Activated T-cell treated with anti-CD3 and anti-CD28 coated beads, Interleukin-2, amount 50 U/mL, for 4 hours (primary cell): ENCODE results near the gene CLPTM1L. TPM values are rescaled to one million over a fixed set of nuclear protein-coding genes. Genes with fewer than 3 reads are reported as not detected.
"Not testable (repeated sequence)": the region's sequence is repeated elsewhere in the genome, so short reads cannot be mapped to it uniquely, and the experiment has no call there.

ENCODE experiments used
- ATAC-seq, 2 donors: fragments of 200-7000 bp; cut with Tn5 transposase; one replicate each; pipeline ENCODE4 v1.10.0; 2021
- DNase-seq: peaks from one replicate; pipeline ENCODE4 v3.0.0-alpha.2; 2020
- H3K27me3 Mint-ChIP-seq: one replicate; pipeline ENCODE4 v1.8.0; 2021; ENCODE audit warnings: low read depth, mixed read lengths
- H3K36me3 Mint-ChIP-seq: one replicate; pipeline ENCODE4 v1.8.0; 2022; ENCODE audit warnings: mixed read lengths; ENCODE audit not compliant: insufficient read depth
- H3K4me1 Mint-ChIP-seq: one replicate; pipeline ENCODE4 v1.8.0; 2021; ENCODE audit warnings: low read depth, mixed read lengths
- H3K4me3 Mint-ChIP-seq: one replicate; pipeline ENCODE4 v1.8.0; 2021; ENCODE audit warnings: mild to moderate bottlenecking, moderate library complexity, mixed read lengths
- H3K9me3 Mint-ChIP-seq: one replicate; pipeline ENCODE4 v1.8.0; 2021; ENCODE audit warnings: mixed read lengths
- total RNA-seq, 3 donors: library from RNA; stranded (reverse); gene quantifications; one replicate each; pipeline ENCODE4 v1.2.1, GENCODE V29; 2021

The CLPTM1L gene
- total RNA-seq, 3 donors from 2014 or later = 143 to 150 (median 145) TPM

DNA sequence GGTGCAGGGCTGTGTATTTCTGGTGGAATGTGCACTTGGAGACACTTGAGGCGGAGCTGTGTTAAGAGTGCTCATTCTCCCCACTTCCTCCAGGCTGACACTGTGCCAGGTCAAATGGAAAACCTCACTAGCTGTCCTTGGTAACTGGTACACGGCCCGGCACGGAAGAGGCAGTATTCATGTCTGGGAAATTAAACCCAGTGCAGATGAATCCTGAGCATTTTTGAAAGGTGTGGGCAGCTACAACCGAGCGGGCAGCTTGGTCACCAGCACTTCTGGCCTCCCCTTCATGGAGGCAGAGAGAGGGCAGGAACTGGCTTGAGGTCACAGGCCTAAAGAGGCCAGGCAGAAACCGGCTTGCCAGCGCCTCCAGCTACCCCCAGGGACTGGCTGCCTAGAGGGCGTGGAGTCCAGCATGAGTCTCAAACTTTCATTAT lies 1.6 kb downstream of the CLPTM1L start:
- Mint-ChIP-seq H3K4me1 (peaks cover 32% of the 10 kb centered on the region), H3K27me3 (no peaks in the 10 kb centered on the region), H3K4me3 (peak overlapping the region; percentile 90), H3K9me3 (no peaks in the 10 kb centered on the region), H3K36me3 (peaks cover 23% of the 10 kb centered on the region)
- ATAC-seq (no peak), DNase-seq (no peak)

GRCh38 chr5:1342711-1343110 lies 2.2 kb downstream of the CLPTM1L start:
- Mint-ChIP-seq H3K4me3 (peak overlapping the region; percentile 90), H3K4me1 (peaks cover 32% of the 10 kb centered on the region), H3K36me3 (peaks cover 28% of the 10 kb centered on the region)
- ATAC-seq, H3K9me3 Mint-ChIP-seq, DNase-seq, H3K27me3 Mint-ChIP-seq: not testable (repeated sequence)

DNA sequence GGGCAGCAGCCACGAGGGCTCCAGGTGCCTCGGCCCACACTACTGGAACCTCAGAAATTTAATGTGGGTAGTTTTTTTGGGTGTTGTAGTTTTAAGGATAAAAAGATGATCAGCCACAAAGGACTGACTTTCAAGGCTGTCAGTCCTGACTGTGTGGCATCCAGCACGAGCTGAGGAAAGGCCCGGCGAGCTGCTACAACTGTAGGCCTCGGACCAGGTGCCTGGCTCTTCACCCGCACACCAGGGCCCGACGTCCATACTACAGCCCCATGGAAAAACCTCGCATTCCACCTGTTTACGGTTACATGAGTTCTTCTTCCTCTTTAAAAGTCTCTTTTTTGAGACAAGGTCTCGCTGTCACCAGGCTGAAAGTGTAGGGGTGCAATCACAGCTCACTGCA lies 2.6 kb downstream of the CLPTM1L start:
- peaks cover 28% of the 10 kb centered on the region for H3K36me3 Mint-ChIP-seq
- no peak overlapping the region for H3K4me3 Mint-ChIP-seq
- H3K9me3 Mint-ChIP-seq = no peaks in the 10 kb centered on the region
- no peaks in the 10 kb centered on the region for H3K27me3 Mint-ChIP-seq
- DNase-seq (no peak), ATAC-seq (no peak)
- peaks cover 32% of the 10 kb centered on the region for H3K4me1 Mint-ChIP-seq

- Mint-ChIP-seq H3K9me3 (no peaks in the 10 kb centered on the region), H3K4me1 (peaks cover 32% of the 10 kb centered on the region), H3K36me3 (peaks cover 31% of the 10 kb centered on the region), H3K27me3 (no peaks in the 10 kb centered on the region), H3K4me3 (no peak overlapping the region)
- no peak for ATAC-seq
- DNase-seq = no peak
These were observed 3.0 kb downstream of the CLPTM1L start for GRCh38 chr5:1341863-1342262.

GRCh38 chr5:1339818-1340210 lies 5.1 kb downstream of the CLPTM1L start:
- not testable (repeated sequence) for H3K4me3 Mint-ChIP-seq, DNase-seq
- peaks cover 27% of the 10 kb centered on the region for H3K4me1 Mint-ChIP-seq

GRCh38 chr5:1339139-1339817 lies 5.6 kb downstream of the CLPTM1L start:
- H3K9me3 Mint-ChIP-seq, H3K4me3 Mint-ChIP-seq, H3K27me3 Mint-ChIP-seq, DNase-seq, ATAC-seq: not testable (repeated sequence)
- H3K4me1 Mint-ChIP-seq = peaks cover 27% of the 10 kb centered on the region
- peaks cover 42% of the 10 kb centered on the region for H3K36me3 Mint-ChIP-seq

More at GRCh38 chr5:1339818-1340210, 5.1 kb downstream of the CLPTM1L start:
- peaks cover 37% of the 10 kb centered on the region for H3K36me3 Mint-ChIP-seq
- not testable (repeated sequence) for H3K27me3 Mint-ChIP-seq, H3K9me3 Mint-ChIP-seq, ATAC-seq

GRCh38 chr5:1338506-1339070 lies 6.3 kb downstream of the CLPTM1L start:
- DNase-seq (no peak), ATAC-seq (no peak)
- Mint-ChIP-seq H3K27me3 (no peaks in the 10 kb centered on the region), H3K36me3 (peaks cover 36% of the 10 kb centered on the region), H3K4me3 (no peak overlapping the region), H3K9me3 (no peaks in the 10 kb centered on the region), H3K4me1 (peaks cover 22% of the 10 kb centered on the region)

- no peak for ATAC-seq
- no peak overlapping the region for H3K4me3 Mint-ChIP-seq
- peaks cover 18% of the 10 kb centered on the region for H3K4me1 Mint-ChIP-seq
- no peaks in the 10 kb centered on the region for H3K27me3 Mint-ChIP-seq
- peaks cover 35% of the 10 kb centered on the region for H3K36me3 Mint-ChIP-seq
- H3K9me3 Mint-ChIP-seq = no peaks in the 10 kb centered on the region
- DNase-seq = no peak
These were observed 6.8 kb downstream of the CLPTM1L start for GRCh38 chr5:1338196-1338490.

GRCh38 chr5:1337489-1338195 lies 7.3 kb downstream of the CLPTM1L start:
- Mint-ChIP-seq H3K9me3 (no peaks in the 10 kb centered on the region), H3K36me3 (peaks cover 33% of the 10 kb centered on the region), H3K27me3 (no peaks in the 10 kb centered on the region), H3K4me1 (peaks cover 16% of the 10 kb centered on the region), H3K4me3 (no peak overlapping the region)
- DNase-seq (no peak), ATAC-seq (no peak)

GRCh38 chr5:1336749-1337488 lies 8.0 kb downstream of the CLPTM1L start:
- peaks cover 14% of the 10 kb centered on the region for H3K4me1 Mint-ChIP-seq
- H3K9me3 Mint-ChIP-seq = no peaks in the 10 kb centered on the region
- ATAC-seq = no peak
- peaks cover 34% of the 10 kb centered on the region for H3K36me3 Mint-ChIP-seq
- H3K27me3 Mint-ChIP-seq = no peaks in the 10 kb centered on the region
- no peak overlapping the region for H3K4me3 Mint-ChIP-seq
- no peak for DNase-seq

- no peaks in the 10 kb centered on the region for H3K27me3 Mint-ChIP-seq
- no peak for ATAC-seq
- H3K36me3 Mint-ChIP-seq = peaks cover 30% of the 10 kb centered on the region
- H3K4me3 Mint-ChIP-seq = no peak overlapping the region
- peaks cover 8% of the 10 kb centered on the region for H3K4me1 Mint-ChIP-seq
- H3K9me3 Mint-ChIP-seq = no peaks in the 10 kb centered on the region
- DNase-seq = no peak
These were observed 8.8 kb downstream of the CLPTM1L start for GRCh38 chr5:1336106-1336561.

DNA sequence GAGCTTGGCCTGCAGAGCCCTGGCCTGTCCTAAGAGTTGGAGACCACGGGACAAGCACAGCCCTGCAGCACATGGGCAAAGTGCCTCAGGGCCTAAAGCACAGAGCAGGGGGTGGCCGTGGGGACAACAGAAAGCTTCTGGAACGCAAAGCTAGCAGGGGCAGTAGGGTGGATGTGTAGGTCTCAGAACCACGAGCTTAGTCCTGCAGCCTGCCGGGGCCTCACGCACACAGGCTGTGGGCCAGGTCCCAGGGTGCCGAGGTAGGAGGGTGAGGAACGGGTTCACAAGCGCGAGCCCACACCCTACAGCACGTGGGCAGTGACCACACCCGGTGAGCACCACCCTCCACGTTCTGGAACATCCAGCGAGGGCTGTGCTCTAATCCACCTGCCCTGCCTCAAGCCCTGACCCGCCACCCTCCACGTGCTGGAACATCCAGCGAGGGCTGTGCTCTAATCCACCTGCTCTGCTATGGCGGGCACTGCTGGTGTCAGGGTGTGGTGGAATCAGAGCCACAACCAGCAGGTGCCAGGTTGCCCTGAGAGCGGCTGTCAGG lies 9.3 kb downstream of the CLPTM1L start:
- DNase-seq = no peak
- no peaks in the 10 kb centered on the region for H3K9me3 Mint-ChIP-seq
- no peak for ATAC-seq
- no peaks in the 10 kb centered on the region for H3K27me3 Mint-ChIP-seq
- no peak overlapping the region for H3K4me3 Mint-ChIP-seq
- peaks cover 28% of the 10 kb centered on the region for H3K36me3 Mint-ChIP-seq
- H3K4me1 Mint-ChIP-seq = peaks cover 5% of the 10 kb centered on the region

GRCh38 chr5:1334831-1335539 lies 9.9 kb downstream of the CLPTM1L start:
- Mint-ChIP-seq H3K4me3 (no peak overlapping the region), H3K27me3 (no peaks in the 10 kb centered on the region), H3K9me3 (no peaks in the 10 kb centered on the region), H3K4me1 (peaks cover 3% of the 10 kb centered on the region), H3K36me3 (peaks cover 26% of the 10 kb centered on the region)
- ATAC-seq (no peak), DNase-seq (no peak)

DNA sequence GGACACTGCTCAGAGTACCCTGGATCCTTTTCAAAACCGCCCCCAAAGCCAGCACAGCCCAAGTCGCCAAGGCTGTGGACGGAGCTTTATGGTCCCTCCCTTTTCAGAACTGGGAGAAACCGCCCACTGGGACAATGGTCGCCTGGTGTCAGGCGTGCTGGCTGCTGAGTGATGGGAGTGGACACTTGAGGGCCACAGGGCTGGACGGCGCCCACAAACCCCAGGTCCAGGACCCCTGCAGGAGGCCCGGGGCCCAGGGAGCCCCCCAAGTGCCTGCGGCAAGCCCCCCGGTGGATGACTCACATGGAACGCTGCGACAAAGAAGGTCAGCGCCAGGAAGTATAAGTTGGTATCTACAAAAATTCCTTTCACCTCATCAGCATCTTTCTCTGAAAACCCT lies 10.9 kb downstream of the CLPTM1L start:
- ATAC-seq (no peak), DNase-seq (no peak)
- H3K4me3 Mint-ChIP-seq = no peak overlapping the region
- H3K27me3 Mint-ChIP-seq = no peaks in the 10 kb centered on the region
- H3K36me3 Mint-ChIP-seq = peaks cover 26% of the 10 kb centered on the region
- H3K9me3 Mint-ChIP-seq = no peaks in the 10 kb centered on the region
- H3K4me1 Mint-ChIP-seq = peaks cover 3% of the 10 kb centered on the region
